ENCODE measurements around the gene TNFAIP8L1. TPM values are rescaled to one million over a fixed set of nuclear protein-coding genes. Genes with fewer than 3 reads are reported as not detected.

The TNFAIP8L1 gene
- total RNA-seq, 1 donor: 5.5 TPM

- Histone ChIP-seq H3K27me3 (ENCODE audit: insufficient read depth, low read length) (peaks cover 9% of the 10 kb centered on the region), H3K9me3 (ENCODE audit: low read depth, low read length) (no peaks in the 10 kb centered on the region), H3K4me3 (ENCODE audit: low read length) (no peak overlapping the region), H3K4me1 (ENCODE audit: insufficient read depth, low read length) (peaks cover 12% of the 10 kb centered on the region)
Observed at GRCh38 chr19:4602173-4602788, 37.0 kb upstream of the TNFAIP8L1 start.

GRCh38 chr19:4602915-4603314, 36.4 kb upstream of the TNFAIP8L1 start:
- H3K4me1 ChIP-seq (ENCODE audit: insufficient read depth, low read length): peaks cover 10% of the 10 kb centered on the region
- H3K9me3 ChIP-seq (ENCODE audit: low read depth, low read length): no peaks in the 10 kb centered on the region
- H3K4me3 ChIP-seq (ENCODE audit: low read length): no peak overlapping the region
- H3K27me3 ChIP-seq (ENCODE audit: insufficient read depth, low read length): peaks cover 6% of the 10 kb centered on the region

DNA sequence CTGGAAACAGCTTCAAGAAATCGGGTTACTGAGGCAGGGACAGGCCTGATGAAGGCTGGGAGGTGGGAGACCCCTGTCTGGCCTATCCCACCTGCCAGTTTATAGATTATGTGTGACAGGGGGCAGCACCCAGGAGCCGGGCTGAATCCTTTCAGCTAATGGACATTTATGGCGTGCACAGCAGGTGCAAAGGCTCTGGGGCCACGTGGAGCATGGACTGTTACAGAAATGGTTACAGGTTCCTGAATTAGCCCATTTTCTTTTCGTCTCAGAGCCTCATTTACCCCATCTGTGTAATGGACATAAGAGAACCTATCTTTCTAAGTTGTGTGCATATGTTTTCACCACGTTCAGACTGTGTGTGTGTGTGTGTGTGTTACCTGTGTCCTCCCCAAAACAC, 34.4 kb upstream of the TNFAIP8L1 start:
- Histone ChIP-seq H3K27me3 (ENCODE audit: insufficient read depth, low read length) (peaks cover 2% of the 10 kb centered on the region), H3K4me1 (ENCODE audit: insufficient read depth, low read length) (peaks cover 10% of the 10 kb centered on the region), H3K9me3 (ENCODE audit: low read depth, low read length) (no peaks in the 10 kb centered on the region), H3K4me3 (ENCODE audit: low read length) (no peak overlapping the region)

- Histone ChIP-seq H3K9me3 (ENCODE audit: low read depth, low read length) (no peaks in the 10 kb centered on the region), H3K4me1 (ENCODE audit: insufficient read depth, low read length) (peaks cover 23% of the 10 kb centered on the region), H3K4me3 (ENCODE audit: low read length) (no peak overlapping the region), H3K27me3 (ENCODE audit: insufficient read depth, low read length) (peaks cover 2% of the 10 kb centered on the region)
Observed at GRCh38 chr19:4606181-4606580, 33.1 kb upstream of the TNFAIP8L1 start.

DNA sequence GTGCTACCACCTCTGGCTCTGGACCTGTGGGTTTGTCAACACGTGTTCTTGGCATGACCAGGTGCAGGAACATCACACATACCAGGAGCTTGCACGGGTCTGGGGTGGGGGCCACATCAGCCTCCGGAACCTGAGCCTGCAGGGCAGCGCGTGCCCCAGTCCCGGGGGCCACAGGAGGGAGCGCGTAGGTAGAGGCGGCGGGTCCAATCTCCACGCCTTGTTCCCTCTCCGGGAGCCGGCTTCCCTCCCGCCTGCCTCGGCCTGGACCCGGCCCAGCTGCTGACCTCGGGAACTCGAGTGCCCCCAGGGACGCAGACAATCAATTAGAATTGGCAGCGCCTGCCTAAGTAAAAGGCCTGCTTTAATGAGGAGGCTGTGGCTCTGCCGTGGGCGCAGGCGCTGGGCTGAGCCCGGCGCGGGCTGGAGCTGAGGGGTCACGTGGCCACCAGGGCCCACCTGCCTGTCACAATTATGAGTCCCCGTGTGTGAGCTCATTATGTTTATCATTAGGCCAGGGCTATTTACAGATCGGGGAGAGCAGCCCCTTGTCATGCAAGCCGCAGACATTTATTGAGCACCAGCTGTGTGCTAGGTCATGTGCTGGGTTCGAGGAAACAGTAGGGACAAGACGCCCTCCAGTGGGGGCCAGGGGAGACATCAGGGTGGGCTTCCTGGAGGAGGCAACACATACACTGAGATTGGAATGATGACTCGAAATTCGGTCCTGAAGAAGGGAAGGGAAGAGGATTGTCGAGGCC, 32.2 kb upstream of the TNFAIP8L1 start:
- Histone ChIP-seq H3K27me3 (ENCODE audit: insufficient read depth, low read length) (peaks cover 2% of the 10 kb centered on the region), H3K4me1 (ENCODE audit: insufficient read depth, low read length) (peaks cover 32% of the 10 kb centered on the region)

GRCh38 chr19:4609878-4610511, 29.3 kb upstream of the TNFAIP8L1 start:
- Histone ChIP-seq H3K4me1 (ENCODE audit: insufficient read depth, low read length) (peaks cover 35% of the 10 kb centered on the region), H3K9me3 (ENCODE audit: low read depth, low read length) (no peaks in the 10 kb centered on the region), H3K27me3 (ENCODE audit: insufficient read depth, low read length) (peaks cover 2% of the 10 kb centered on the region), H3K4me3 (ENCODE audit: low read length) (no peak overlapping the region)

More for the DNA sequence above, 32.2 kb upstream of the TNFAIP8L1 start:
- Histone ChIP-seq H3K9me3 (ENCODE audit: low read depth, low read length) (no peaks in the 10 kb centered on the region), H3K4me3 (ENCODE audit: low read length) (no peak overlapping the region)

- Histone ChIP-seq H3K27me3 (ENCODE audit: insufficient read depth, low read length) (no peaks in the 10 kb centered on the region), H3K9me3 (ENCODE audit: low read depth, low read length) (no peaks in the 10 kb centered on the region)
Observed at GRCh38 chr19:4613254-4613751, 26.0 kb upstream of the TNFAIP8L1 start.

GRCh38 chr19:4618019-4618418, 21.3 kb upstream of the TNFAIP8L1 start:
- Histone ChIP-seq H3K27me3 (ENCODE audit: insufficient read depth, low read length) (no peaks in the 10 kb centered on the region), H3K9me3 (ENCODE audit: low read depth, low read length) (no peaks in the 10 kb centered on the region), H3K4me3 (ENCODE audit: low read length) (no peak overlapping the region), H3K4me1 (ENCODE audit: insufficient read depth, low read length) (no peaks in the 10 kb centered on the region)

More at GRCh38 chr19:4613254-4613751, 26.0 kb upstream of the TNFAIP8L1 start:
- no peak overlapping the region for H3K4me3 ChIP-seq (ENCODE audit: low read length)
- peaks cover 30% of the 10 kb centered on the region for H3K4me1 ChIP-seq (ENCODE audit: insufficient read depth, low read length)

- no peak overlapping the region for H3K4me3 ChIP-seq (ENCODE audit: low read length)
- no peaks in the 10 kb centered on the region for H3K27me3 ChIP-seq (ENCODE audit: insufficient read depth, low read length)
- H3K9me3 ChIP-seq (ENCODE audit: low read depth, low read length): no peaks in the 10 kb centered on the region
- no peaks in the 10 kb centered on the region for H3K4me1 ChIP-seq (ENCODE audit: insufficient read depth, low read length)
Observed at GRCh38 chr19:4619668-4620294, 19.5 kb upstream of the TNFAIP8L1 start.

- Histone ChIP-seq H3K9me3 (ENCODE audit: low read depth, low read length) (no peaks in the 10 kb centered on the region), H3K4me1 (ENCODE audit: insufficient read depth, low read length) (no peaks in the 10 kb centered on the region), H3K27me3 (ENCODE audit: insufficient read depth, low read length) (no peaks in the 10 kb centered on the region), H3K4me3 (ENCODE audit: low read length) (no peak overlapping the region)
Observed at GRCh38 chr19:4620675-4621074, 18.6 kb upstream of the TNFAIP8L1 start.

- no peaks in the 10 kb centered on the region for H3K9me3 ChIP-seq (ENCODE audit: low read depth, low read length)
- H3K27me3 ChIP-seq (ENCODE audit: insufficient read depth, low read length): no peaks in the 10 kb centered on the region
- H3K4me1 ChIP-seq (ENCODE audit: insufficient read depth, low read length): no peaks in the 10 kb centered on the region
- no peak overlapping the region for H3K4me3 ChIP-seq (ENCODE audit: low read length)
Observed at GRCh38 chr19:4622695-4623421, 16.5 kb upstream of the TNFAIP8L1 start.

DNA sequence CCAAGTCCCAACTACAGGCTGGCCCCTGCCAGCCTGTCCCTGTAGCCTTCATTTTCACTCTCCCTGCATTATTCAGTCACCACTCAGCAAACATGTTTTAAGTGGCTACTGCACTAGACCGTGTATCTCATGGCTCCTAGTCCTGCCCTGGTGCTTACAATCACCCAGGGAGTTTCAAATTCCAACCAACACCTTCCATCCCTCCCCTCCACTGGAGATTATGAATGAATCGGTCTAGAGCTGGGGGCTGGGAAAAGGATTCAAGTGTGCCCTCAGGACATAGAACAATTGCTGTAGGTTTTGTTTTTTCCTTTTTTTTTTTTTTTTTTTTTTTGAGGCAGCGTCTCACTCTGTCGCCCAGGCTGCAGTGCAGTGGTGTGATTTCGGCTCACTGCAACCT, 15.0 kb upstream of the TNFAIP8L1 start:
- H3K9me3 ChIP-seq (ENCODE audit: low read depth, low read length): no peaks in the 10 kb centered on the region
- no peak overlapping the region for H3K4me3 ChIP-seq (ENCODE audit: low read length)
- H3K4me1 ChIP-seq (ENCODE audit: insufficient read depth, low read length): no peaks in the 10 kb centered on the region
- no peaks in the 10 kb centered on the region for H3K27me3 ChIP-seq (ENCODE audit: insufficient read depth, low read length)

DNA sequence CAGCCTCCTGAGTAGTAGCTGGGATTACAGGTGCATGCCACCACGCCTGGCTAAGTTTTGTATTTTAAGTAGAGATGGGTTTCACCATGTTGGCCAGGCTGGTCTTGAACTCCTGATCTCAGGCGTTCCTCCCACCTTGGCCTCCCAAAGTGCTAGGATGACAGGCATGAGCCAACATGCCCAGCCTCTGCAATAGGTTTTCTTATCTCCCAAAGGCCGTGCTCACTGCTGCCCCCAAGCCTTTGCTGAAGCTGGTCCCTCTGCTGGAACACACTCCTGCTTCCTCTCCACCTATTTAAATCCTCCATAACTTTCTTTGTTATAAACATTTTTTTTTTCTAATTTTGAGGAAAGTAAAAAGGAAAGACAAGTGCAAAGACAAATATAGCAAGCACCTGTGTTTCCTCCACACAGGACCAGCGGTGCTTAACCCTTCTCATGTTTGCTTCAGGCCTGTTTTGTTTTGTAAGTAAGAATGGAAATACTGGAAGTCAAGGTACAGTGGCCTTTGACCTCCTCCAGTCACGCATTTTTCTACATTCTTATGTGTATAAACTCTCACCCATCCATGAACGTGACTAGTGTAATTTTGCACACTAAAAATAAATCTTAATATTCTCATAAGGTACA, 14.5 kb upstream of the TNFAIP8L1 start:
- Histone ChIP-seq H3K4me3 (ENCODE audit: low read length) (no peak overlapping the region), H3K9me3 (ENCODE audit: low read depth, low read length) (no peaks in the 10 kb centered on the region), H3K4me1 (ENCODE audit: insufficient read depth, low read length) (no peaks in the 10 kb centered on the region), H3K27me3 (ENCODE audit: insufficient read depth, low read length) (no peaks in the 10 kb centered on the region)
